B cell (primary cell): ENCODE data around the gene CAMP.

Experiments
- CTCF ChIP-seq: fragments of 200-600 bp; IDR thresholded peaks from one replicate; pipeline ENCODE4 v1.8.0; 2022; ENCODE audit warnings: antibody characterized with exemption, mild to moderate bottlenecking
- EZH2 ChIP-seq: IDR thresholded peaks from 2 replicates; pipeline ENCODE4 v1.6.1; 2012; ENCODE audit warnings: borderline replicate concordance, low read depth, mild to moderate bottlenecking, moderate library complexity, low read length; ENCODE audit not compliant: insufficient read depth, poor library complexity, severe bottlenecking

- TF ChIP-seq CTCF, result peak; percentile 41
- no peak for TF ChIP-seq EZH2
Measured at GRCh38 chr3:48194446-48195071, 28.7 kb upstream of the CAMP start.
